A673 (cell line): Measurements from ENCODE around the gene OR10A5. TPM values are rescaled to one million over a fixed set of nuclear protein-coding genes. Genes with fewer than 3 reads are reported as not detected.

Source experiments
- BruUV-seq: library from RNA; stranded (reverse); fragments of 400-500 nt; replicated peaks from 2 replicates; lab custom pipeline; 2021; lab: Mats Ljungman, UMichigan
- CTCF ChIA-PET: fragments of 300-600 bp; sonication (Branson Sonifier 250); formaldehyde crosslinking; loops from one replicate; lab custom pipeline; 2022; ENCODE audit warnings: antibody characterized with exemption; lab: Charles Lee
- POLR2A ChIA-PET: fragments of 300-600 bp; sonication (Branson Sonifier 250); formaldehyde crosslinking; loops from one replicate; lab custom pipeline; 2022; ENCODE audit warnings: antibody characterized with exemption; ENCODE audit not compliant: low non-redundant PET; lab: Charles Lee
- DNase-seq: peaks from one replicate; pipeline ENCODE4 v3.0.0-alpha.2; 2015; ENCODE audit warnings: low spot score
- H3K27ac ChIP-seq: fragments of 200-600 bp; sonication (generic); 2 replicates; pipeline ENCODE4 v1.5.1; 2016; ENCODE audit warnings: mixed run types, low read depth, mild to moderate bottlenecking, mixed read lengths, antibody characterized with exemption, low read length; ENCODE audit not compliant: poor library complexity, severe bottlenecking
- H3K27me3 ChIP-seq: fragments of 200-600 bp; sonication (generic); replicated peaks from 2 replicates; pipeline ENCODE4 v1.6.1; 2017; ENCODE audit warnings: mixed run types, low read depth, mild to moderate bottlenecking, mixed read lengths, antibody characterized with exemption, low read length; ENCODE audit not compliant: insufficient read depth, poor library complexity
- H3K36me3 ChIP-seq: fragments of 200-600 bp; sonication (generic); 2 replicates; pipeline ENCODE4 v1.6.1; 2016; ENCODE audit warnings: mixed run types, mild to moderate bottlenecking, mixed read lengths, antibody characterized with exemption, low read length; ENCODE audit not compliant: insufficient read depth, poor library complexity, severe bottlenecking
- H3K4me1 ChIP-seq: fragments of 200-600 bp; sonication (generic); 2 replicates; pipeline ENCODE4 v1.6.1; 2017; ENCODE audit warnings: mixed run types, mild to moderate bottlenecking, mixed read lengths, antibody characterized with exemption, low read length; ENCODE audit not compliant: insufficient read depth, poor library complexity, severe bottlenecking
- H3K4me3 ChIP-seq: fragments of 200-600 bp; sonication (generic); 2 replicates; pipeline ENCODE4 v1.5.1; 2016; ENCODE audit warnings: low read depth, mixed run types, mild to moderate bottlenecking, mixed read lengths, low read length; ENCODE audit not compliant: poor library complexity, severe bottlenecking
- H3K9me3 ChIP-seq: fragments of 200-600 bp; sonication (generic); 2 replicates; pipeline ENCODE4 v1.6.1; 2016; ENCODE audit warnings: mixed run types, low read depth, mild to moderate bottlenecking, mixed read lengths, antibody characterized with exemption, low read length; ENCODE audit not compliant: poor library complexity, severe bottlenecking
- CTCF ChIP-seq: fragments of 300-800, 200-600 bp; sonication (generic); conservative IDR thresholded peaks from 2 replicates; pipeline ENCODE4 v1.5.1; 2017; ENCODE audit warnings: low read depth, mild to moderate bottlenecking, antibody characterized with exemption, low read length, moderate library complexity, mixed read lengths
- EZH2 ChIP-seq: fragments of 200-600 bp; sonication (generic); IDR thresholded peaks from 2 replicates; pipeline ENCODE4 v1.6.1; 2017; ENCODE audit warnings: borderline replicate concordance, low read depth, mild to moderate bottlenecking, mixed read lengths, antibody characterized with exemption, low read length; ENCODE audit not compliant: poor library complexity, severe bottlenecking
- intact Hi-C: fragments of 100-400 bp; cut with micrococcal nuclease; formaldehyde crosslinking; loops from one replicate; pipeline ENCODE4 v1.10.0; 2022; ENCODE audit not compliant: unreplicated experiment
- total RNA-seq: library from RNA; stranded (reverse); gene quantifications from 2 replicates; pipeline ENCODE4 v1.2.3, GENCODE V29; 2021

The OR10A5 gene
- total RNA-seq, 1 experiment from 2014 or later = not detected

- CTCF ChIA-PET = no interaction called here
Observed at GRCh38 chr11:6894097-6894496, 48.6 kb downstream of the OR10A5 start.

GRCh38 chr11:6895010-6895409 is 49.5 kb downstream of the OR10A5 start:
- DNase-seq = no peak
- POLR2A ChIA-PET = no interaction called here
- no peaks in the 10 kb centered on the region for H3K9me3 ChIP-seq
- H3K4me1 ChIP-seq = no peaks in the 10 kb centered on the region
- TF ChIP-seq EZH2 = no peak
- TF ChIP-seq CTCF = no peak
- H3K27me3 ChIP-seq = no peaks in the 10 kb centered on the region
- intact Hi-C loops = no loop called here
- CTCF ChIA-PET = no interaction called here
- no TSS peak for BruUV-seq
- H3K36me3 ChIP-seq = no peaks in the 10 kb centered on the region
- H3K27ac ChIP-seq = no peak overlapping the region
- H3K4me3 ChIP-seq = no peak overlapping the region

More at GRCh38 chr11:6894097-6894496, 48.6 kb downstream of the OR10A5 start:
- Histone ChIP-seq H3K4me3 (no peak overlapping the region), H3K4me1 (no peaks in the 10 kb centered on the region), H3K36me3 (no peaks in the 10 kb centered on the region), H3K9me3 (no peaks in the 10 kb centered on the region), H3K27me3 (no peaks in the 10 kb centered on the region), H3K27ac (no peak overlapping the region)
- TF ChIP-seq CTCF = no peak
- TF ChIP-seq EZH2 = no peak
- intact Hi-C loops = no loop called here
- no TSS peak for BruUV-seq
- DNase-seq = no peak
- POLR2A ChIA-PET = no interaction called here

Other genes starting within 250 kb of the OR10A5 start
- gene RRP8, start 242.1 kb upstream of the OR10A5 start, total RNA-seq = 19.1 and 21.6 TPM in 2 replicates
- 85.2 and 86.5 TPM in 2 replicates for gene ILK, start 241.9 kb upstream of the OR10A5 start, total RNA-seq
- gene TAF10, start 233.5 kb upstream of the OR10A5 start, total RNA-seq = 108 and 112 TPM in 2 replicates
- gene TPP1, start 226.3 kb upstream of the OR10A5 start, total RNA-seq = 42.2 and 53.0 TPM in 2 replicates
- gene DCHS1, start 189.9 kb upstream of the OR10A5 start, total RNA-seq = 17.6 and 20.1 TPM in 2 replicates
- 82.5 and 98.5 TPM in 2 replicates for gene MRPL17, start 162.3 kb upstream of the OR10A5 start, total RNA-seq
- not detected in 2 replicates for gene OR2AG2, start 73.7 kb upstream of the OR10A5 start, total RNA-seq
- gene OR2AG1, start 62.7 kb upstream of the OR10A5 start, total RNA-seq = not detected in 2 replicates
- not detected in 2 replicates for gene OR6A2, start 46.0 kb upstream of the OR10A5 start, total RNA-seq
- gene OR10A2, start 17.4 kb downstream of the OR10A5 start, total RNA-seq = not detected in 2 replicates
- not detected in 2 replicates for gene OR10A4, start 30.9 kb downstream of the OR10A5 start, total RNA-seq
- not detected in 2 replicates for gene OR2D2, start 46.8 kb downstream of the OR10A5 start, total RNA-seq
- not detected in 2 replicates for gene OR2D3, start 75.3 kb downstream of the OR10A5 start, total RNA-seq
- 0.26 and 0.37 TPM in 2 replicates for gene ZNF215, start 80.7 kb downstream of the OR10A5 start, total RNA-seq
- gene ZNF214, start 174.7 kb downstream of the OR10A5 start, total RNA-seq = 0.11 and 0.17 TPM in 2 replicates
- gene NLRP14, start 174.8 kb downstream of the OR10A5 start, total RNA-seq = not detected in 2 replicates
- not detected in 2 replicates for gene RBMXL2, start 243.3 kb downstream of the OR10A5 start, total RNA-seq